ENCODE measurements around the gene TRHDE. TPM values are rescaled to one million over a fixed set of nuclear protein-coding genes. Genes with fewer than 3 reads are reported as not detected.

TRHDE gene
- total RNA-seq, 1 donor: under 0.01 TPM

GRCh38 chr12:72272731-72273498, 745 bp downstream of the TRHDE start:
- peak in 2 of 3 donors; percentile 20 to 21 for DNase-seq (ENCODE audit: low read depth in 2 of 3, low spot score in 2 of 3)

GRCh38 chr12:72273499-72273837, 1.3 kb downstream of the TRHDE start:
- DNase-seq (ENCODE audit: low read depth in 2 of 3, low spot score in 2 of 3): peak in 1 of 3 donors; percentile 3

- peak in 2 of 3 donors; percentile 4 to 12 for DNase-seq (ENCODE audit: low read depth in 2 of 3, low spot score in 2 of 3)
These were observed 1.7 kb downstream of the TRHDE start for GRCh38 chr12:72273851-72274351.

- no peak for DNase-seq (ENCODE audit: low read depth in 2 of 3, low spot score in 2 of 3)
These were observed 2.8 kb downstream of the TRHDE start for GRCh38 chr12:72274931-72275330.

GRCh38 chr12:72275526-72275925, 3.4 kb downstream of the TRHDE start:
- no peak for DNase-seq (ENCODE audit: low read depth in 2 of 3, low spot score in 2 of 3)

GRCh38 chr12:72276181-72276805, 4.1 kb downstream of the TRHDE start:
- no peak for DNase-seq (ENCODE audit: low read depth in 2 of 3, low spot score in 2 of 3)

- no peak for DNase-seq (ENCODE audit: low read depth in 2 of 3, low spot score in 2 of 3)
These were observed 5.2 kb downstream of the TRHDE start for GRCh38 chr12:72277415-72277814.

- no peak for DNase-seq (ENCODE audit: low read depth in 2 of 3, low spot score in 2 of 3)
These were observed 6.7 kb downstream of the TRHDE start for GRCh38 chr12:72278894-72279293.

GRCh38 chr12:72281126-72281525, 9.0 kb downstream of the TRHDE start:
- no peak for DNase-seq (ENCODE audit: low read depth in 2 of 3, low spot score in 2 of 3)

- DNase-seq (ENCODE audit: low read depth in 2 of 3, low spot score in 2 of 3): no peak
These were observed 10.6 kb downstream of the TRHDE start for GRCh38 chr12:72282721-72283120.

- no peak for DNase-seq (ENCODE audit: low read depth in 2 of 3, low spot score in 2 of 3)
These were observed 13.7 kb downstream of the TRHDE start for GRCh38 chr12:72285861-72286260.

- no peak for DNase-seq (ENCODE audit: low read depth in 2 of 3, low spot score in 2 of 3)
These were observed 14.4 kb downstream of the TRHDE start for GRCh38 chr12:72286526-72286925.

- DNase-seq (ENCODE audit: low read depth in 2 of 3, low spot score in 2 of 3): no peak
These were observed 16.3 kb downstream of the TRHDE start for GRCh38 chr12:72288436-72288835.

- DNase-seq (ENCODE audit: low read depth in 2 of 3, low spot score in 2 of 3): no peak
These were observed 16.7 kb downstream of the TRHDE start for GRCh38 chr12:72288911-72289310.

GRCh38 chr12:72289633-72290032, 17.5 kb downstream of the TRHDE start:
- DNase-seq (ENCODE audit: low read depth in 2 of 3, low spot score in 2 of 3): no peak

GRCh38 chr12:72291175-72291574, 19.0 kb downstream of the TRHDE start:
- no peak for DNase-seq (ENCODE audit: low read depth in 2 of 3, low spot score in 2 of 3)

- no peak for DNase-seq (ENCODE audit: low read depth in 2 of 3, low spot score in 2 of 3)
These were observed 21.5 kb downstream of the TRHDE start for GRCh38 chr12:72293701-72294100.

- DNase-seq (ENCODE audit: low read depth in 2 of 3, low spot score in 2 of 3): no peak
These were observed 22.9 kb downstream of the TRHDE start for GRCh38 chr12:72295101-72295500.

GRCh38 chr12:72295744-72296143, 23.6 kb downstream of the TRHDE start:
- no peak for DNase-seq (ENCODE audit: low read depth in 2 of 3, low spot score in 2 of 3)

GRCh38 chr12:72296389-72296788, 24.2 kb downstream of the TRHDE start:
- DNase-seq (ENCODE audit: low read depth in 2 of 3, low spot score in 2 of 3): no peak

- no peak for DNase-seq (ENCODE audit: low read depth in 2 of 3, low spot score in 2 of 3)
These were observed 25.5 kb downstream of the TRHDE start for GRCh38 chr12:72297666-72298065.

- DNase-seq (ENCODE audit: low read depth in 2 of 3, low spot score in 2 of 3): no peak
These were observed 28.6 kb downstream of the TRHDE start for GRCh38 chr12:72300728-72301127.
